GM12872 (cell line): ENCODE measurements around the gene CATSPERD.

Experiments
- CTCF ChIP-seq: IDR thresholded peaks from 3 replicates; pipeline ENCODE4 v1.5.1; 2011; ENCODE audit warnings: low read depth, mild to moderate bottlenecking, low read length, moderate library complexity; ENCODE audit not compliant: insufficient read depth

The CATSPERD gene

DNA sequence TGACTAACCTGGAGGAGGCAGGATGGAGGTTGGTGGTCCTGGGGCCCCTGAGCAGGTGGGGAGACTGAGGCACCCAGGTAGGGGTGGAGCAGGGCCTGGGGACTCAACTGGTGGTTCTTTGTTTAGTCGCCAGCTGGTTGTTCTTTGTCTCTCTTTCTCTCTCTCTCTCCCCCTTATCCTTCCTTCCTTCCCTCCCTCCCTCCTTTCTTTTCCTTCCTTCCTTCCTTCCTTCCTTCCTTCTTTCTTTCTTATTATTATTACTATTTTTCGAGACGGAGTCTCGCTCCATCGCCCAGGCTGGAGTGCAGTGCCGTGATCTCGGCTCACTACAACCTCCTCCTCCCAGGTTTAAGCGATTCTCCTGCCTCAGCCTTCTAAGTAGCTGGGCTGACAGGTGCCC lies 77.8 kb downstream of the CATSPERD start:
- TF ChIP-seq CTCF: no peak

DNA sequence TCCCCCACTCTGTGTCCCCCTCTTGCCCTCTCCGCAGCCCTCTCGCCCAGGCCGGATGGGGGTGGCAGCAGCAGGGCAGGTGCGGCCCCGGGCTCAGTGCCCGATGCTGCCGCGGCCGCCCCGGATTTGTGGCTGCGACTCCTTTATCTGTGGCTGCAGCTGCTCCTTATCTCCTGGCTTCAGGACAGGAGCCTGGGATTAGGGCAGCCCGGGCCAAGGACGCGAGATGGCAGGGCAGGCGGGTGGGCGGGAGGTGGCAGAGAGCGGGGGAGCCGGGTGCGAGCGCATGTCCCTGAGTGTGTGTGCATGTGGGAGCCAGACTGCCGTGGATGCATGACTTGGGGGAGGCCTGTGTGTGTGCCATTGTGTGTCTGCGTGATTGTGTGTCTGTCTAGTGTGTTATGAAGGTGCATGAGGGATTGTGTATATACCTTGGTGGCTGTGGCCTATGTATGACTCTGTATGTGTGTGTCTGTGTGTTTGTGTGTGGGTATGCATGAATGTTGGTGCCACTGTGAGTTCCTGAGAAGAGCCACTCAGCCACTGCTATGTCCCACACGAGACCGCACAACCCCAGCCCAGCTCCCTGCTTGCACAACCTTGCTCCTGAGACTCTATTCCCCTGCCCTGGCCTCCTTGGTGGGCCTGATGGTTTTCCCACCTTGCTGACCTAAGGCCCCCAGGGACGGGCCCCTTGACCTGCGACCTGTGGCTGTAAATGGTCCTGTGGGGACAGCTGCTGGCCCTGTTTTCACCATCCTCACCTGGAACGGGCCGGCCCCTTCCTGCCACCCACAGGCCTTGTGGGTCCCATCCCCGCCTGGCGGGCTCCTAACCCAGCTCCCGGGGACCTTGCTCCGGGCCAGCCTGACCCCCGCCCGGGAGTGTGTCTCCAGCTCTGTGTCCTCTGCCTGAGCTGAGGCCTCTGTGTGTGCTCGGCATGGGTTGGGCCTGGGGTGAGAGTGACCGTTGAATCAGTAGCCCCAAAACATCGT lies 79.1 kb downstream of the CATSPERD start:
- TF ChIP-seq CTCF: no peak

DNA sequence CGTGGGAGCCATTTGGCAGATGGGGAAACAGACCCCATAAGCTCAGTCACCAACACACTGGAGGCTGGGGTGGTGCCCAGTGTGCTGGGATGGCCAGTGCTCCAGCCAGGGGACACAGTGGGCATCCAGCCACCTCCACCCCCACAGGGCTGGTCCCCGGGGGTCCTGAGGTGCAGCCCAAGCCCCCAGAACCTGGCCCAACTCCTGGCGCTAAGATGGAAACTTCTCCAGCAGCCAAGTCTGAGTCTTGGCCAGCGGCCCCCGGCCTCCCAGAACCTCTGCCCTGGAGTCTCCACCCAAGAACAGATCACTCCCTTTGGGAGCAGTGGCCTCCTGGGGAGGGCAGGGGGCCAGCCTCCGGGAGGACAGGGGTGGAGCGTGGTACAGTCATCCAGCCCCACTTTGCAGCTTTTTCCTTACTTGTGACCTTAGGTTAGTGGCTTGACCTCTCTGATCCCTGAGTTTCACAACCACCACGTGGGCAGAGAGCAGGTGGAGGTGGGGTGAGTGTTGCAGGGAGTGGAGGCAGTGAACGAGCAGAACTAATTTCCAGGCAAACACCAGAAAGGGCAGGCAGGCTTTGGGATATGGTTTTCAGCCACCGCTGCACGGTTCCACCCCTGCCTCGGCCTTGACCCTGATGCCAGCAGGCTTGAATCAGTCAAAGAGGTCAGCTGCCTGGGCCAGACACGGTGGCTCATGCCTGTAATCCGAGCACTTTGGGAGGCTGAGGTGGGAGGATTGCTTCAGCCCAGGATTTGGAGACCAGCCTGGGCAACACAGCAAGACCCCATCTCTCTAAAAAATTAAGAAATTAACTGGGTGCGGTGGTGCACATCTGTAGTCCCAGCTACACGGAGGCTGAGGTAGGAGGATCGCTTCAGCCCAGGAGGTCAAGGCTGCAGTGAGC lies 80.2 kb downstream of the CATSPERD start:
- no peak for TF ChIP-seq CTCF

GRCh38 chr19:5801796-5802619 lies 81.6 kb downstream of the CATSPERD start:
- no peak for TF ChIP-seq CTCF

DNA sequence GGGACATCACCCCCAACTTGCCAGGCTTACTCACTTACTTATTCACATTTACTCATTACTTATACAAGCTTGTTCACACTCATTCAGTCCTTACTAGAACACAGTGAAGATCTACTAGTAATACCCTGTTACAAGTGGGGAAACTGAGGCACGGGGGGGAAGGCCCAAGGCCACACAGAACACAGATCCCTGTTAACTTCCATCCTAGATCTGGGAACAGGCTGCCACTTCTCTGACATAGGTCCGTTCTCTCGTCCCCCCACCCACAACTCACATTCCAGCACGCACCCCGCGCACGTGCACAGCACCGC lies 83.0 kb downstream of the CATSPERD start:
- no peak for TF ChIP-seq CTCF

GRCh38 chr19:5803752-5804515 lies 83.5 kb downstream of the CATSPERD start:
- peak; percentile 97 for TF ChIP-seq CTCF
